SK-N-SH treated with all-trans-retinoic acid at 6 μM for 48 hours (cell line): Measurements from ENCODE around the gene GSTA1.

ENCODE experiments used
- ESRRG ChIP-seq: fragments of 250-450 bp; sonication (Bioruptor Pico); IDR thresholded peaks from 2 replicates; pipeline ENCODE4 v1.6.1; 2021; ENCODE audit warnings: mild to moderate bottlenecking
- GLIS3 ChIP-seq: fragments of 250-450 bp; sonication (Bioruptor Pico); IDR thresholded peaks from 2 replicates; pipeline ENCODE4 v1.5.0; 2020; ENCODE audit warnings: mild to moderate bottlenecking, moderate library complexity
- TOX ChIP-seq: fragments of 250-450 bp; sonication (Bioruptor Pico); IDR thresholded peaks from 2 replicates; pipeline ENCODE4 v1.8.0; 2021; ENCODE audit warnings: mild to moderate bottlenecking, moderate library complexity, borderline replicate concordance
- ZFP3 ChIP-seq: fragments of 250-450 bp; sonication (Bioruptor Pico); IDR thresholded peaks from 2 replicates; pipeline ENCODE4 v1.5.0; 2020; ENCODE audit warnings: mild to moderate bottlenecking, moderate library complexity
- TF ChIP-seq, protein P1 (sequence below): fragments of 250-450 bp; sonication (Bioruptor Pico); IDR thresholded peaks from 2 replicates; pipeline ENCODE4 v1.5.0; 2020; ENCODE audit warnings: mild to moderate bottlenecking, moderate library complexity

DNA sequence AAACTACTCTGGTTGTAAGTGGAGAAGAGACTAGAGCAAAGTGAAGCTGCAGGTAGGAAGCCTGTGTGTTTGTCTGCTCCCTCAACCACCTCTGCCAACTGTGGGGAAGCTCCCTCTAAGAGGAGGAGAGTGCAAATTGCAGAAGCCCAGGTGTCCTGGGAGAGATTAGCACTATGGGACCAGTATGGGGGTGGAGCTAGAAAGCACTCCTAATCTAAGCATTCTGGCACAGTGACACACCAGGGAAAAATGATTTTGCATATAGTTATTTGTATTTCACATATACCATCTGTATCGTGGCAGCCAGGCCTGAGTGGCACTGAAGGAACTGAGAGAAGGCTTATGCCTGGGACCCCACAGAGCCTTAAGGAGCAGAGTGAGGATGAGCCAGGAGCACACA is 12.8 kb downstream of the GSTA1 start:
- TF ChIP-seq ZFP3 (CRISPR knock-in tag) (no peak), ESRRG (CRISPR knock-in tag) (no peak), GLIS3 (CRISPR knock-in tag) (no peak), TOX (CRISPR knock-in tag) (no peak)
- TF ChIP-seq, protein P1, sequence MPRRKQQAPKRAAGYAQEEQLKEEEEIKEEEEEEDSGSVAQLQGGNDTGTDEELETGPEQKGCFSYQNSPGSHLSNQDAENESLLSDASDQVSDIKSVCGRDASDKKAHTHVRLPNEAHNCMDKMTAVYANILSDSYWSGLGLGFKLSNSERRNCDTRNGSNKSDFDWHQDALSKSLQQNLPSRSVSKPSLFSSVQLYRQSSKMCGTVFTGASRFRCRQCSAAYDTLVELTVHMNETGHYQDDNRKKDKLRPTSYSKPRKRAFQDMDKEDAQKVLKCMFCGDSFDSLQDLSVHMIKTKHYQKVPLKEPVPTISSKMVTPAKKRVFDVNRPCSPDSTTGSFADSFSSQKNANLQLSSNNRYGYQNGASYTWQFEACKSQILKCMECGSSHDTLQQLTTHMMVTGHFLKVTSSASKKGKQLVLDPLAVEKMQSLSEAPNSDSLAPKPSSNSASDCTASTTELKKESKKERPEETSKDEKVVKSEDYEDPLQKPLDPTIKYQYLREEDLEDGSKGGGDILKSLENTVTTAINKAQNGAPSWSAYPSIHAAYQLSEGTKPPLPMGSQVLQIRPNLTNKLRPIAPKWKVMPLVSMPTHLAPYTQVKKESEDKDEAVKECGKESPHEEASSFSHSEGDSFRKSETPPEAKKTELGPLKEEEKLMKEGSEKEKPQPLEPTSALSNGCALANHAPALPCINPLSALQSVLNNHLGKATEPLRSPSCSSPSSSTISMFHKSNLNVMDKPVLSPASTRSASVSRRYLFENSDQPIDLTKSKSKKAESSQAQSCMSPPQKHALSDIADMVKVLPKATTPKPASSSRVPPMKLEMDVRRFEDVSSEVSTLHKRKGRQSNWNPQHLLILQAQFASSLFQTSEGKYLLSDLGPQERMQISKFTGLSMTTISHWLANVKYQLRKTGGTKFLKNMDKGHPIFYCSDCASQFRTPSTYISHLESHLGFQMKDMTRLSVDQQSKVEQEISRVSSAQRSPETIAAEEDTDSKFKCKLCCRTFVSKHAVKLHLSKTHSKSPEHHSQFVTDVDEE: no peak
